Measurements from ENCODE around the gene TGFA.

DNA sequence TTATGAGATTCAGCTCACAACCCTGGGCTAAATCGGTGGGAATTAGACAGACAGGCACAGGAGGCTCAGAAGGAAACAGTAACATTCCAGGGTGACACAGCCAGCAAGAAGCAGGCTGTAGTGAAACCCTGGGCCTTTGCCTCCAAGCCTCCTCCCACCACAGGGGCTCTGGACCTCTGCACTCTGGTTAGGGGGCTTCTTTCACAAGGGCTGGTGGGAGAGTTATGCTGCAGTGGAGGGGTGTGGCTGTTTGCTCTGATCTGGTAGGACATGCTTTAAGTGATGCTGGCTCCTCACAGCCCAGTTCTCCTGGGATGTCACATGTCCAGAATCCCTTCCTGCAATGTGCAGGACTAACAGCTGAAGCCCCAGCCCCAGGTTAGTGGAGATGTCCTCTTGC is 109.9 kb downstream of the TGFA start:
- TF ChIP-seq, protein P1, sequence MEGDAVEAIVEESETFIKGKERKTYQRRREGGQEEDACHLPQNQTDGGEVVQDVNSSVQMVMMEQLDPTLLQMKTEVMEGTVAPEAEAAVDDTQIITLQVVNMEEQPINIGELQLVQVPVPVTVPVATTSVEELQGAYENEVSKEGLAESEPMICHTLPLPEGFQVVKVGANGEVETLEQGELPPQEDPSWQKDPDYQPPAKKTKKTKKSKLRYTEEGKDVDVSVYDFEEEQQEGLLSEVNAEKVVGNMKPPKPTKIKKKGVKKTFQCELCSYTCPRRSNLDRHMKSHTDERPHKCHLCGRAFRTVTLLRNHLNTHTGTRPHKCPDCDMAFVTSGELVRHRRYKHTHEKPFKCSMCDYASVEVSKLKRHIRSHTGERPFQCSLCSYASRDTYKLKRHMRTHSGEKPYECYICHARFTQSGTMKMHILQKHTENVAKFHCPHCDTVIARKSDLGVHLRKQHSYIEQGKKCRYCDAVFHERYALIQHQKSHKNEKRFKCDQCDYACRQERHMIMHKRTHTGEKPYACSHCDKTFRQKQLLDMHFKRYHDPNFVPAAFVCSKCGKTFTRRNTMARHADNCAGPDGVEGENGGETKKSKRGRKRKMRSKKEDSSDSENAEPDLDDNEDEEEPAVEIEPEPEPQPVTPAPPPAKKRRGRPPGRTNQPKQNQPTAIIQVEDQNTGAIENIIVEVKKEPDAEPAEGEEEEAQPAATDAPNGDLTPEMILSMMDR (IDR thresholded peaks at IDR 0.05) = no peak
- TF ChIP-seq EP300 (IDR thresholded peaks at IDR 0.05) (no peak), POLR2A (IDR thresholded peaks at IDR 0.05) (no peak)
